ENCODE data around the gene ABHD17A. TPM values are rescaled to one million over a fixed set of nuclear protein-coding genes. Genes with fewer than 3 reads are reported as not detected.

The ABHD17A gene
- total and polyA plus RNA-seq, 9 of the 15 experiments (the other 6 are each of a cell fraction or from before 2014, with no cell fraction given) = 0.04 to 135 (median 21.8) TPM; not detected in 1

DNA sequence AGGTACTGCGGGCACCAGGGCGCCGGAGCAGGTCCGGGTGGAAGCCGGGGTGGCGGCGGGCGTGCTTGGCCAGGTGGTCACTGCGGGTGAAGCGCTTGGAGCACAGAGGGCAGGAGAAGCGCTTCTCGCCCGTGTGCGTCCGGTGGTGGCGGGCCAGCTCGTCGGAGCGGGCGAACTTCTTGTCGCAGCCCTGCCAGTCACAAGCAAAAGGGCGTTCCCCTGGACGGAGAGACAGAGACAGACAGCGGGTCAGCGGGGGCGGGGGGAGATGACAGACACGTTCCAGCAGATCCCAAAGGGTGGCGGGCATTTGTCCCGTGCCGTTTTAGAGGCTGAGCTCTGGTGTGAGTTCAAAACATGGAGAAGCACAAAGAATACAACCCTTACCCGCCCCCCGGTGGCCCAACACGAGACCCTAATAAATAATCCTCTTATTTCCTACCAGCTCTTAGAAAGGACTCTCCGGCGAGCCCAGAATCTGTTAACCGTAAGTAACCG is 30.7 kb downstream of the ABHD17A start:
- in situ Hi-C loops (cut with MboI) = no loop called here
- Histone ChIP-seq H3K36me3 (ENCODE audit: control insufficient read depth, insufficient read depth, low read length) (peaks cover 27% of the 10 kb centered on the region; the same call in 1 of the 3 replicates), H3K27ac (ENCODE audit: extremely low read depth, low read depth, low read length) (peak overlapping the region; percentile 82), H3K9me3 (replicated peaks; ENCODE audit: control insufficient read depth, insufficient read depth, low read depth, low read length) (no peaks in the 10 kb centered on the region), H3K9me1 (ENCODE audit: control insufficient read depth, insufficient read depth, low read length) (no peaks in the 10 kb centered on the region), H3K79me2 (ENCODE audit: control insufficient read depth, insufficient read depth, low read length) (peaks cover 87% of the 10 kb centered on the region), H3K4me3 (peak overlapping the region; percentile 57), H3K4me1 (replicated peaks in 1 of 2; ENCODE audit: control insufficient read depth in 2 of 2, insufficient read depth in 2 of 2, low read length in 2 of 2) (peaks cover 61 to 97% of the 10 kb centered on the region in 2 experiments), H3K9ac (ENCODE audit: insufficient read depth in 1 of 2, low read depth in 2 of 2, low read length in 2 of 2) (peak overlapping the region; percentile 68 to 93), H3K27me3 (ENCODE audit: control insufficient read depth in 2 of 2, insufficient read depth in 2 of 2, low read length in 2 of 2) (no peaks in the 10 kb centered on the region), H3K4me2 (ENCODE audit: insufficient read depth, low read length) (peak overlapping the region; percentile 94), H4K20me1 (replicated peaks; ENCODE audit: control insufficient read depth, insufficient read depth, low read length) (peaks cover 13% of the 10 kb centered on the region), H2AFZ (ENCODE audit: low read depth, low read length) (no peak overlapping the region; the same call in 1 of the 2 replicates)
- CTCF ChIA-PET (ENCODE audit: low intra/inter-chr PET ratio) = no interaction called here
- POLR2A ChIA-PET = interaction anchor here (0.6 to 5.2 kb wide), 8 partner anchors 10 to 62 kb away, joined by 3 to 46 read pairs (median 4); no protein-coding TSS in a partner anchor
- FAIRE-seq = peak; percentile 92
- intact Hi-C loops (cut with micrococcal nuclease) = no loop called here
- DNase-seq (ENCODE audit: extremely low read depth in 1 of 4, low spot score in 3 of 4) = peak in 2 of 4 experiments; percentile 72 to 92
- BruUV-seq (replicated peaks) = no TSS peak
- peak; percentile 56 for ATAC-seq
- WGBS (ENCODE audit: insufficient coverage, low coverage, missing lambda C conversion rate) = 1% methylated on average over 25 of the region's 37 CpGs
- no peak for TF ChIP-seq ZNF23 (CRISPR knock-in tag; IDR thresholded peaks at IDR 0.05)
- TF ChIP-seq HDAC2 (IDR thresholded peaks at IDR 0.05) = no peak
- peak in 2 of 3 experiments; percentile 13 to 48 for TF ChIP-seq YY1 (IDR thresholded peaks at IDR 0.05; ENCODE audit: borderline replicate concordance in 1 of 3, control insufficient read depth in 1 of 3, extremely low read depth in 1 of 3, insufficient read depth in 3 of 3, insufficient read length in 1 of 3, insufficient replicate concordance in 2 of 3, low read depth in 1 of 3, low read length in 2 of 3)
- TF ChIP-seq MTA3 (IDR thresholded peaks at IDR 0.05; ENCODE audit: borderline replicate concordance) = peak; percentile 38
- no peak for TF ChIP-seq CC2D1A (IDR thresholded peaks at IDR 0.05)
- TF ChIP-seq, protein P1, sequence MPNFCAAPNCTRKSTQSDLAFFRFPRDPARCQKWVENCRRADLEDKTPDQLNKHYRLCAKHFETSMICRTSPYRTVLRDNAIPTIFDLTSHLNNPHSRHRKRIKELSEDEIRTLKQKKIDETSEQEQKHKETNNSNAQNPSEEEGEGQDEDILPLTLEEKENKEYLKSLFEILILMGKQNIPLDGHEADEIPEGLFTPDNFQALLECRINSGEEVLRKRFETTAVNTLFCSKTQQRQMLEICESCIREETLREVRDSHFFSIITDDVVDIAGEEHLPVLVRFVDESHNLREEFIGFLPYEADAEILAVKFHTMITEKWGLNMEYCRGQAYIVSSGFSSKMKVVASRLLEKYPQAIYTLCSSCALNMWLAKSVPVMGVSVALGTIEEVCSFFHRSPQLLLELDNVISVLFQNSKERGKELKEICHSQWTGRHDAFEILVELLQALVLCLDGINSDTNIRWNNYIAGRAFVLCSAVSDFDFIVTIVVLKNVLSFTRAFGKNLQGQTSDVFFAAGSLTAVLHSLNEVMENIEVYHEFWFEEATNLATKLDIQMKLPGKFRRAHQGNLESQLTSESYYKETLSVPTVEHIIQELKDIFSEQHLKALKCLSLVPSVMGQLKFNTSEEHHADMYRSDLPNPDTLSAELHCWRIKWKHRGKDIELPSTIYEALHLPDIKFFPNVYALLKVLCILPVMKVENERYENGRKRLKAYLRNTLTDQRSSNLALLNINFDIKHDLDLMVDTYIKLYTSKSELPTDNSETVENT (CRISPR knock-in tag; IDR thresholded peaks at IDR 0.05) = no peak
- TF ChIP-seq STAG1 (CRISPR knock-in tag; IDR thresholded peaks at IDR 0.05; ENCODE audit: borderline replicate concordance) = no peak
- TF ChIP-seq RCOR1 (IDR thresholded peaks at IDR 0.05; ENCODE audit: borderline replicate concordance in 1 of 2, low read depth in 2 of 2, low read length in 2 of 2) = peak in 1 of 2 experiments; percentile 70; a peak in 2 of 4 replicates
- peak; percentile 48; the same call in 1 of the 2 replicates for TF ChIP-seq CREB1 (IDR thresholded peaks at IDR 0.05)
- peak; percentile 65; the same call in 1 of the 2 replicates for TF ChIP-seq CREB1 (CRISPR knock-in tag; IDR thresholded peaks at IDR 0.05)
- no peak for TF ChIP-seq SRSF9 (IDR thresholded peaks at IDR 0.05; ENCODE audit: borderline replicate concordance, low read depth, low read length)
- no peak for TF ChIP-seq PCBP2 (IDR thresholded peaks at IDR 0.05; ENCODE audit: low read depth, low read length, poor library complexity, severe bottlenecking)
- TF ChIP-seq SAP30 (IDR thresholded peaks at IDR 0.05; ENCODE audit: borderline replicate concordance, insufficient read depth, low read depth, low read length, poor library complexity, severe bottlenecking) = no peak
- TF ChIP-seq TFAM (CRISPR knock-in tag; conservative IDR thresholded peaks at IDR 0.05) = no peak
- no peak for TF ChIP-seq HIVEP1 (CRISPR knock-in tag; IDR thresholded peaks at IDR 0.05)
- peak; percentile 42 for TF ChIP-seq MXI1 (IDR thresholded peaks at IDR 0.05; ENCODE audit: low read depth, low read length)
- no peak for TF ChIP-seq RFX1 (IDR thresholded peaks at IDR 0.05)
- 0 out of 2 replicates have a peak, but pooled peaks have one; percentile 15 for TF ChIP-seq CREB3L1 (IDR thresholded peaks at IDR 0.05; ENCODE audit: borderline replicate concordance, low read depth)

All from K562 (cell line).